Measurements from ENCODE around the gene EPHB2.

DNA sequence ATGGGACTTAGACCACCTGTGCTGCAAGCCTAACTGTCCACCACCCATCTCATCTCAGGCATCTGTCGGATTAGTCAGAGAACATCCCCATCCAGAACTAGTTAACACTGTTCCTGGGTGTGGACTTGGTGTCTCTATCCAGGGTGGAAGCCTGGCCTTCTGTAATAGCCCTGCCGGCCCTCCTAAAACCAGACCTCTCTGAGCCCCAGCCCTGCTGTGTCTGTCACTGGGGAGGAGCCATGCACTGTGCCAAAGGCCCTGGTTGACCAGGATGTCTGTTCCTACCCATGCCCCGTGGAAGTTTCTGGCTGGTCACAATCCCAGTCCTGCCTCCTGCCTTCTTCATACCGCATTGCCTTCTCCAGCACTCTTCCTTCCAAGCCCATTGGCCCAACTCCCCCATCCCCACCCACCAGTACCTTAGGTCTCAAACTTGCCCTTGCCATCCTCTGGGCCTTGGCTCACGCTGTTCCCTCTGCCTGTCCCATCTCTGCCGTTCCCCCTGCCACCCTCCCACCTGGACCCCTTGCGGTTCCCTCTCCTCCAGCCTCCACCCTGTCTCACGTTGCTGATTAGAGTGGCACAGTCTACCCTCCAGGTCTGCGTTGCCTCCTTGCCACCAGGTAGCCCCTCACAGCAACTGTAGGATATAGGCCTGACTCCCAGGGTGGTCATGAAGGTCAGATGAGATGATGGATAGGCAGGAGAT is 105.6 kb downstream of the EPHB2 start:
- TF ChIP-seq CTCF (IDR thresholded peaks at IDR 0.05) = no peak
- TF ChIP-seq POLR2A (IDR thresholded peaks at IDR 0.05) = no peak
